Right atrium auricular region (tissue), 2 donors: ENCODE results near the gene TNFRSF19. TPM values are rescaled to one million over a fixed set of nuclear protein-coding genes. Genes with fewer than 3 reads are reported as not detected.

Source experiments
- DNase-seq: peaks from one replicate; pipeline ENCODE4 v3.0.0-alpha.2; 2019; ENCODE audit warnings: low spot score
- H3K27ac ChIP-seq, 2 donors: fragments of 200-600 bp; sonication (generic); 1 replicate in 1 of 2; 2 replicates in 1 of 2; pipeline ENCODE4 v1.5.1; 2016 to 2019
- H3K27me3 ChIP-seq, 2 donors: fragments of 200-600 bp; sonication (generic); one replicate each; pipeline versions ENCODE4 v1.5.1 to v1.6.0; 2017 to 2019
- H3K36me3 ChIP-seq: fragments of 200-600 bp; sonication (generic); one replicate; pipeline ENCODE4 v1.5.1; 2016
- H3K4me1 ChIP-seq, 2 donors: fragments of 200-600 bp; sonication (generic); one replicate each; pipeline versions ENCODE4 v1.5.1 to v1.6.0; 2017 to 2019
- H3K4me3 ChIP-seq, 2 donors: fragments of 200-600 bp; sonication (generic); 1 replicate in 1 of 2; 2 replicates in 1 of 2; pipeline ENCODE4 v1.5.1; 2017 to 2019; ENCODE audit warnings: mild to moderate bottlenecking in 1 of 2, moderate library complexity in 1 of 2
- H3K9me3 ChIP-seq, 2 donors: fragments of 200-600 bp; sonication (generic); one replicate each; pipeline ENCODE4 v1.5.1; 2019
- CTCF ChIP-seq, 2 donors: fragments of 200-600 bp; sonication (generic); IDR thresholded peaks; one replicate each; pipeline ENCODE4 v1.5.1; 2019; ENCODE audit warnings: antibody characterized with exemption in 2 of 2
- total RNA-seq, 2 donors: library from RNA; depleted of rRNA; stranded (reverse); fragments of >200 nt; gene quantifications; one replicate each; pipeline ENCODE4 v1.1.0, GENCODE V29; 2016

TNFRSF19 gene
- total RNA-seq, 2 donors from 2014 or later: 32.2 to 38.5 TPM

DNA sequence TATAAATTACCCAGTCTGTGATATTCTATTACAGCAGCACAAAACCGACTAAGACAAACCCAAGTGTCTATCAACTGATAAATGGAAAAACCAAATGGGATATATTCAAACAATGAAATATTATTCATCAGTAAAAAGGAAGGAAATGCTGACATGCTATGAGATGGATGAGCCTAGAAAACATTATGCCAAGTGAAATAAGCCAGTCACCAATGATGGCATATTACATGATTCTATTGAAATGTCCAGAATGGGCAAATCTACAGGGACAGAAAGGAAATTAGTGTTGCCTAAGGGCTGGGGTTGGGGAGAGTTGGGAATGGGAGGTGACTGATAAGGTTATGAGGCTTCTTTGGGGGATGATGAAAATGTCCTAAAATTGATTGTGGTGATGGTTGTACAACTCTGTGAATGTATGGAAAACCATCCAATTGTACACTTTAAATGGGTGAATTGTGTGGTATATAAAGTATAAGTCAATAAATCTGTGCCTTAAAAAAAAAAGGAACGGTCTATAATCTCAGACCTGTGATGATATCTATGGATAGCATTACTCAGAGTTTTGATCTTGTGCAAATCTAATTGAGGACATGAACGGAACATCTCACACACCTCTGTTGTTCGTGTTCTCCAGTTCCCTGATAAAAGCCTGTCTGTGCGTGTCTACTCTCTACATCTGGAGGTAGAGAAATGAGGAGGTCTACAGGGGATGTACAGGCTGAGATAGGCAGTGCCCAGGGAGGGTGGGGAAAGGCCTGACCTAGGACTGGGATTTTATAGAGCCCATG lies 49.0 kb downstream of the TNFRSF19 start:
- Histone ChIP-seq H3K27ac (peak overlapping the region; percentile 23 to 85), H3K4me3 (no peak overlapping the region), H3K36me3 (no peaks in the 10 kb centered on the region), H3K4me1 (peaks cover 0 to 23% of the 10 kb centered on the region in 2 donors), H3K27me3 (no peaks in the 10 kb centered on the region), H3K9me3 (no peaks in the 10 kb centered on the region)
- TF ChIP-seq CTCF (IDR thresholded peaks at IDR 0.05): no peak
- no peak for DNase-seq

DNA sequence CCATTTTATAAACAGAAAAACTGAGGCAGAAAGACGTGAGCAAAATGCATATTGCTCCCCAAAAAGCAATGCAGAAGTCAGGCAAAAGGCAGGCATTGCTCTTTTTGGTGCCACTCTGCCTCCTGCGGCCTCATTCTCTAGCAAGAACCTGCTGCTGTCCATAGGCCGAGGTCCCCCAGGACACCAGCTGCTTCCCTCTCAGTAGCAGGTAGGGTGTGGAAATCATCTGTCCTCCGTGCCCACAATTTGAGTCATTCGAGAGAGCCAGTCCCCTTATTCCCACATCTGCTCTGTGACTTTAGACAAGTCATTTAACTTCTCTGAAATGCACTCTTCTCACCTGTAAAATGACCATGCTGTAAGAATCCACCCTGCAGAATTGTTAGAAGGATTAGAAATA lies 50.0 kb downstream of the TNFRSF19 start:
- TF ChIP-seq CTCF (IDR thresholded peaks at IDR 0.05): no peak
- Histone ChIP-seq H3K4me3 (no peak overlapping the region), H3K4me1 (peaks cover 0 to 23% of the 10 kb centered on the region in 2 donors), H3K27me3 (no peaks in the 10 kb centered on the region), H3K27ac (peak overlapping the region; percentile 69 to 85), H3K36me3 (no peaks in the 10 kb centered on the region), H3K9me3 (no peaks in the 10 kb centered on the region)
- DNase-seq: no peak

GRCh38 chr13:23620613-23621315 lies 50.6 kb downstream of the TNFRSF19 start:
- TF ChIP-seq CTCF (IDR thresholded peaks at IDR 0.05): no peak
- no peak for DNase-seq

GRCh38 chr13:23621316-23621645 lies 51.1 kb downstream of the TNFRSF19 start:
- Histone ChIP-seq H3K27me3 (no peaks in the 10 kb centered on the region), H3K9me3 (no peaks in the 10 kb centered on the region), H3K36me3 (no peaks in the 10 kb centered on the region), H3K4me1 (peaks cover 0 to 24% of the 10 kb centered on the region in 2 donors), H3K4me3 (no peak overlapping the region), H3K27ac (peak overlapping the region; percentile 69 to 85)
- TF ChIP-seq CTCF (IDR thresholded peaks at IDR 0.05): no peak
- DNase-seq: no peak

More at GRCh38 chr13:23620613-23621315, 50.6 kb downstream of the TNFRSF19 start:
- Histone ChIP-seq H3K9me3 (no peaks in the 10 kb centered on the region), H3K4me1 (peaks cover 0 to 23% of the 10 kb centered on the region in 2 donors), H3K4me3 (no peak overlapping the region), H3K36me3 (no peaks in the 10 kb centered on the region), H3K27ac (peak overlapping the region; percentile 69 to 85), H3K27me3 (no peaks in the 10 kb centered on the region)

- Histone ChIP-seq H3K4me3 (no peak overlapping the region), H3K4me1 (peaks cover 0 to 27% of the 10 kb centered on the region in 2 donors), H3K36me3 (peaks cover 8% of the 10 kb centered on the region), H3K27me3 (no peaks in the 10 kb centered on the region), H3K9me3 (no peaks in the 10 kb centered on the region), H3K27ac (peak overlapping the region in 1 of 2 donors; percentile 85)
- no peak for TF ChIP-seq CTCF (IDR thresholded peaks at IDR 0.05)
- no peak for DNase-seq
These were observed 52.8 kb downstream of the TNFRSF19 start for GRCh38 chr13:23622985-23623384.
